DMS 273 treated with DMSO at 0.1 percent for 48 hours (cell line): Measurements from ENCODE around the gene PAK6.

Experiments
- DNase-seq: peaks from one replicate; lab custom pipeline; 2025; lab: John Stamatoyannopoulos, UW

Gene PAK6

GRCh38 chr15:40255033-40255432, 16.2 kb downstream of the PAK6 start:
- no peak for DNase-seq

DNA sequence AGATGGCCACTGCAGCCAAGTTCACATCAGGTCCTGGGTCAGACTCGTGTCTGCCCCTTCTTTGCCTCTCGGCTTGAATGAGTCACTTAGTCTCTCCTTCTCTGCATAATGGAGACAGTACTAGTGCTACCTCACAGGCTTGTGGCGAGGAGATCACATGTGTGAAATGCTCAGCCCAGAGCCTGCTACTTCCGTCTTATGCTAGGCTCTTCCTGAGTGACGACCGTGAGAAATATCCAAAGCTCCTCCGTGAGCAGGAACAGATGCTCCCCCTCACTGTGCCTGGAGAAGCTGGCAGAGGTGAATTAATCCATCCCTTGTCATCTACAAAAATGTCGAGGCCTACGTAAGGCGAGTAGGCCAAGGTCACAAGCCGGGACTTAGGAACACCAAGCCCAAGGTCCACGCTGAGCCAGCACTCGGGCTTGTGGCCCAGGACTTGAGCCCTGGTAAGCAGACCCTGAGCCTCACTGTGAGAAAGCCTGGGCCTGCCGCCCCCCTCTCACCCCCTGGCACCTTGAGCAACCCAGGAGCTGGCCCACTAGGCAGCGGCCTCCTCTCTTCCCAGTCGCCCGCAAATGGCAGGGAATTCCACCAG, 17.9 kb downstream of the PAK6 start:
- no peak for DNase-seq

DNA sequence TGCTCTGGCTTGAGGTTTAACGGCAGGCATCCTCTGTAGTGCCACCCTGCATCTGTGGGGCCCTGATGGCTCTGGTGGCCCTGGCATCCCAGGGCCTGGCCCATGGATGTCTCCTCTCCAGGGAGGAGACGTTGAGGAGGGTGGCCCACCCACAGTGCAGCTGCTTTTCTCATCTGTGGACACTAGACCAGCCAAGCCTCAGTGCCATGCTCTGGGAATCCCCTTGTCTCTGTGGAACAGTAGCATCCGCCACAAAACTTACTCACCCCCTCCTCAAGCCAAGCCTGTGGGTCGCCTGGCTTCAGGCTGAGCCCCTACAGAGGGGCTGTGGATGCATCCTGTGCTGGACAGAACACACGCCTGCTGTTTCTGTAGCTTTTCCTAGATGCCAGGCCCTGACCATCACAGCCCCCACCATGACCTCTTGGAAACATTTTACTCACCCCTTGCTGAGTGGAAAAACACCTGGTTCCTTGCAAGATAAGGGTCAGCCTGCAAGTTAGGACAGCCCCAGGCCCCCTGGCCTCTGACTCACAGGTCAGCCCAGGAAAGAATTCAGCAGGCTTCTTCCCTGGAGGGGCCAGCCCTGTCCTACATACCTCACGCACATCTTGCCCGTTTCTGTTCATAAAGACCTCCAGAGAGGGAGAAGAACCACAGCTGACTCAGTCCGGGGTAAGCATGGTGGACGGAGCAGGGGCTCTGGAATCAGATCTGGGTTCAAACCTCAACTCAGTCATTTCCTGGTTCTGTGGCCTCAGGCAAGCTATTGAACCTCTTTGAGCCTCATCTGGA, 19.0 kb downstream of the PAK6 start:
- DNase-seq = no peak

DNA sequence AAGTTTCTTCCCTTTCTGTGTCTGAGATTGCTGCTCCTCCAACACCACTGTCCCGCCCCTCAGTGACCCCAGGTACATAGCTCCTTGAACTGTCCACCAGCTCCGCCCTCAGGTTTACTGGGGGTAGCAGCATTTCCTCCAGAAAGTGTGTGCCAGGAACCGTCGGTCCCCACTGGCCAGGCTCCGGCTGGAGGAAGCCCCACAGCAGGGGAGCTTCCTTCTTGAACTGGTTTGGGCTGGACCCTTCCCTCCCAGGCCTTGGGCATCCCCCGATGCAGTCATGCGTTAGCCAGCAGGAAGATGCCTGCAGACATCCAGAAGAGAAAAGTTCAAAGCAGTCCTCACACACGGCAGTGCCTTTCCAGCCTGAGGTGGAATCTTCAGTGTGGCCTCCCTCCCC, 19.7 kb downstream of the PAK6 start:
- DNase-seq = no peak

DNA sequence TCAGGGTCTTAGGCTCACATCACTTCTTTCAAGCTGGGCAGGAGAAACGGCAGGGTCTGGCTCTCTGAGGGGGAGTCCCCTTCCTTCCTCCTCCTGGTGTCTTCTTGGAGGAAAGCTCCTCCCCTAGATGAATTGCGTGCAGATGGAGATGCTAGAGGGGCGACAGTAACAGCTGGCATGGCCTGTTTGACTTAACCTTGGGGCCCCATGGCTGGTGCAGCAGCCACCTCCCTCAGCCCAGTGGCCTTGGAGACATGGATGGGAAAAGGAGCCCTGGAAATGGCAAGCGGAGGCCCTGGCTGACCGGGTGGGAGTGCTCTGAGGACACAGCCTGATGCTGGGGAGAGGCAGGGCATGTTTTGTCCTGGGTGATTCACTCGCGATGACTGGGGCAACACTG, 20.2 kb downstream of the PAK6 start:
- DNase-seq = no peak

- DNase-seq = no peak
Observed at GRCh38 chr15:40263024-40263754, 24.3 kb downstream of the PAK6 start.

- no peak for DNase-seq
Observed at GRCh38 chr15:40264321-40265153, 25.7 kb downstream of the PAK6 start.

GRCh38 chr15:40265355-40265754, 26.5 kb downstream of the PAK6 start:
- no peak for DNase-seq

- DNase-seq = no peak
Observed at GRCh38 chr15:40265875-40266274, 27.0 kb downstream of the PAK6 start.

- no peak for DNase-seq
Observed at GRCh38 chr15:40266828-40267304, 28.0 kb downstream of the PAK6 start.

- DNase-seq = no peak
Observed at GRCh38 chr15:40267670-40268069, 28.8 kb downstream of the PAK6 start.

DNA sequence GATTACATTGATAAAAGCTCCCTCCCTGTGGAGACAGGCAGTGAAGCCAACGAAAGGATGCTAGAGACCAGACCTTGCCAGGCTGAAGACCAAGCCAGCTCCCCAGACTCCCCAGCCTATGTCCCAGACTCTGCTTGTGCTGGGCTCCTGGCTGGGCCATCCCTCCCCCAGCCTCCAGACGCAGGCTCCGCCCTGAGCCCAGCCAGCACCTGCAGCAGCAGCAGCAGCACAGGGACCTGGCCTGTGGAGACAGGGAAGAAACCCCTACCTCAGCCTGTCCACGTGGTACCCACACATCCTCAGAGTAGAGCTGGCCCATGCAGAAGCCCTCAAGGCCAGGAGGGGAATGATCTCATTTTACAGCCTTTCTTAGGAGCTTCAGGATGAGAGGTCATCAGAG, 30.7 kb downstream of the PAK6 start:
- no peak for DNase-seq

GRCh38 chr15:40270246-40270995, 31.6 kb downstream of the PAK6 start:
- DNase-seq = no peak

- DNase-seq = no peak
Observed at GRCh38 chr15:40271685-40272484, 33.0 kb downstream of the PAK6 start.

- no peak for DNase-seq
Observed at GRCh38 chr15:40272485-40273056, 33.7 kb downstream of the PAK6 start.

- DNase-seq = no peak
Observed at GRCh38 chr15:40273428-40273827, 34.6 kb downstream of the PAK6 start.

- DNase-seq = peak; percentile 31
Observed at GRCh38 chr15:40274350-40275274, 35.7 kb downstream of the PAK6 start.

GRCh38 chr15:40275523-40275922, 36.7 kb downstream of the PAK6 start:
- no peak for DNase-seq

- DNase-seq = no peak
Observed at GRCh38 chr15:40275954-40276353, 37.1 kb downstream of the PAK6 start.
